NCI-H128 (cell line): ENCODE data around the gene GNAO1.

ENCODE experiments used
- DNase-seq: peaks from one replicate; lab custom pipeline; 2025; ENCODE audit not compliant: unreplicated experiment; lab: John Stamatoyannopoulos, UW

GNAO1 gene

GRCh38 chr16:56331915-56332314 is 140.6 kb downstream of the GNAO1 start:
- DNase-seq: no peak

- DNase-seq: no peak
Measured at GRCh38 chr16:56332464-56333079, 141.3 kb downstream of the GNAO1 start.

- no peak for DNase-seq
Measured at GRCh38 chr16:56334761-56335160, 143.5 kb downstream of the GNAO1 start.

- no peak for DNase-seq
Measured at GRCh38 chr16:56336071-56336688, 144.9 kb downstream of the GNAO1 start.

- no peak for DNase-seq
Measured at GRCh38 chr16:56336711-56337110, 145.4 kb downstream of the GNAO1 start.

- no peak for DNase-seq
Measured at GRCh38 chr16:56337131-56337857, 146.0 kb downstream of the GNAO1 start.

GRCh38 chr16:56337858-56338325 is 146.6 kb downstream of the GNAO1 start:
- no peak for DNase-seq

GRCh38 chr16:56338566-56339318 is 147.5 kb downstream of the GNAO1 start:
- DNase-seq: no peak

- DNase-seq: no peak
Measured at GRCh38 chr16:56339431-56340195, 148.3 kb downstream of the GNAO1 start.

- no peak for DNase-seq
Measured at GRCh38 chr16:56340416-56340815, 149.1 kb downstream of the GNAO1 start.

- DNase-seq: no peak
Measured at GRCh38 chr16:56340864-56341365, 149.6 kb downstream of the GNAO1 start.

- DNase-seq: no peak
Measured at GRCh38 chr16:56341656-56342399, 150.5 kb downstream of the GNAO1 start.

GRCh38 chr16:56343661-56344517 is 152.6 kb downstream of the GNAO1 start:
- no peak for DNase-seq

GRCh38 chr16:56344518-56345405 is 153.5 kb downstream of the GNAO1 start:
- DNase-seq: no peak

- DNase-seq: no peak
Measured at GRCh38 chr16:56345406-56346050, 154.2 kb downstream of the GNAO1 start.

- DNase-seq: no peak
Measured at GRCh38 chr16:56346131-56346890, 155.0 kb downstream of the GNAO1 start.

GRCh38 chr16:56347166-56347565 is 155.9 kb downstream of the GNAO1 start:
- no peak for DNase-seq
